HCT116 (cell line): ENCODE measurements around the gene CBLC.

ENCODE experiments used
- ATF3 ChIP-seq: IDR thresholded peaks from 2 replicates; pipeline ENCODE4 v1.6.1; 2012
- CEBPB ChIP-seq: IDR thresholded peaks from 2 replicates; pipeline ENCODE4 v1.6.1; 2012; ENCODE audit warnings: low read depth
- CTCF ChIP-seq, 3 experiments: fragments of 200-600 bp in 1 of 3; sonication (generic) in 1 of 3; IDR thresholded peaks in 2 of 3; conservative IDR thresholded peaks in 1 of 3; 2 replicates each; pipeline ENCODE4 v1.5.1; 2012 to 2017; ENCODE audit warnings: low read depth in 2 of 3, low read length in 2 of 3, antibody characterized with exemption in 1 of 3, borderline replicate concordance in 1 of 3, control low read depth in 1 of 3, mild to moderate bottlenecking in 1 of 3, mixed read lengths in 1 of 3, mixed run types in 1 of 3, moderate library complexity in 1 of 3; ENCODE audit not compliant: insufficient read depth in 1 of 3
- EGR1 ChIP-seq: IDR thresholded peaks from 2 replicates; pipeline ENCODE4 v1.6.1; 2012; ENCODE audit warnings: low read depth
- POLR2A ChIP-seq: IDR thresholded peaks from 2 replicates; pipeline ENCODE4 v1.7.0; 2011; ENCODE audit warnings: borderline replicate concordance; ENCODE audit not compliant: insufficient read depth, insufficient read length; ENCODE audit errors: extremely low read depth
- ZNF274 ChIP-seq: fragments of 200-500 bp; sonication (Bioruptor generic); IDR thresholded peaks from 2 replicates; pipeline ENCODE4 v1.6.1; 2014; ENCODE audit warnings: mild to moderate bottlenecking, low read depth, low read length, inconsistent platforms

GRCh38 chr19:44813070-44813840, 35.6 kb downstream of the CBLC start:
- no peak for TF ChIP-seq POLR2A
- peak in 2 of 3 experiments; percentile 8; a peak in 1 of 6 replicates for TF ChIP-seq CTCF (IDR thresholded peaks at IDR 0.05 in 2 of 3, conservative IDR thresholded peaks at IDR 0.05 in 1 of 3; ENCODE audit: borderline replicate concordance in 1 of 3, insufficient read depth in 1 of 3, low read depth in 2 of 3, low read length in 2 of 3)
- no peak for TF ChIP-seq ATF3
- TF ChIP-seq EGR1 = no peak
- no peak for TF ChIP-seq CEBPB
- no peak for TF ChIP-seq ZNF274
